Mesenchymal stem cell (in vitro differentiated cells and primary cell): ENCODE results near the gene ZBTB12.

Source experiments
- DNase-seq: peaks from one replicate; pipeline ENCODE4 v3.0.0-alpha.2; 2013
- H2AFZ ChIP-seq: one replicate; pipeline ENCODE4 v1.6.1; 2013; ENCODE audit warnings: low read depth, mild to moderate bottlenecking, control low read depth, inconsistent platforms, low read length, moderate library complexity
- H2AK5ac ChIP-seq: 2 replicates; pipeline ENCODE4 v1.6.1; 2013; ENCODE audit warnings: low read length, moderate library complexity, mild to moderate bottlenecking, inconsistent platforms; ENCODE audit not compliant: severe bottlenecking
- H2BK120ac ChIP-seq: one replicate; pipeline ENCODE4 v1.6.1; 2013; ENCODE audit warnings: low read depth, mild to moderate bottlenecking, inconsistent platforms, low read length, moderate library complexity
- H2BK12ac ChIP-seq, 2 experiments: one replicate each; pipeline ENCODE4 v1.6.1; 2013; ENCODE audit warnings: inconsistent platforms in 2 of 2, low read length in 2 of 2, mild to moderate bottlenecking in 2 of 2, moderate library complexity in 2 of 2, control low read depth in 1 of 2
- H2BK15ac ChIP-seq: one replicate; pipeline ENCODE4 v1.6.1; 2013; ENCODE audit warnings: mild to moderate bottlenecking, low read depth, inconsistent platforms; ENCODE audit not compliant: poor library complexity, severe bottlenecking
- H2BK5ac ChIP-seq: 2 replicates; pipeline ENCODE4 v1.6.1; 2013; ENCODE audit warnings: low read depth, mild to moderate bottlenecking, low read length, control low read depth, inconsistent platforms; ENCODE audit not compliant: poor library complexity, severe bottlenecking
- H3K14ac ChIP-seq, 2 experiments: one replicate each; pipeline ENCODE4 v1.6.1; 2013; ENCODE audit warnings: inconsistent platforms in 2 of 2, low read length in 2 of 2, control low read depth in 1 of 2, mild to moderate bottlenecking in 1 of 2, moderate library complexity in 1 of 2
- H3K18ac ChIP-seq, 2 experiments: one replicate each; pipeline ENCODE4 v1.6.1; 2013; ENCODE audit warnings: inconsistent platforms in 2 of 2, low read length in 2 of 2, control low read depth in 1 of 2, low read depth in 1 of 2, mild to moderate bottlenecking in 1 of 2
- H3K23ac ChIP-seq, 2 experiments: one replicate each; pipeline ENCODE4 v1.6.1; 2013; ENCODE audit warnings: inconsistent platforms in 2 of 2, low read length in 2 of 2, mild to moderate bottlenecking in 2 of 2, moderate library complexity in 2 of 2, control low read depth in 1 of 2
- H3K27ac ChIP-seq: 2 replicates; pipeline ENCODE4 v1.5.1; 2013; ENCODE audit warnings: mild to moderate bottlenecking, moderate library complexity, low read length, control low read depth, inconsistent platforms; ENCODE audit not compliant: poor library complexity, severe bottlenecking
- H3K27me3 ChIP-seq, 2 experiments: 2 replicates each; pipeline versions ENCODE4 v1.6.1 to v1.7.0; 2013; ENCODE audit warnings: low read length in 2 of 2, mild to moderate bottlenecking in 2 of 2, moderate library complexity in 2 of 2, control low read depth in 1 of 2, inconsistent platforms in 1 of 2; ENCODE audit not compliant: control insufficient read depth in 1 of 2, insufficient read depth in 1 of 2
- H3K36me3 ChIP-seq, 2 experiments: 2 replicates each; pipeline versions ENCODE4 v1.6.1 to v1.7.0; 2013; ENCODE audit warnings: low read length in 2 of 2, control low read depth in 1 of 2, inconsistent platforms in 1 of 2, low read depth in 1 of 2, mild to moderate bottlenecking in 1 of 2; ENCODE audit not compliant: insufficient read depth in 2 of 2, control insufficient read depth in 1 of 2
- H3K4ac ChIP-seq, 2 experiments: one replicate each; pipeline ENCODE4 v1.6.1; 2013; ENCODE audit warnings: inconsistent platforms in 2 of 2, low read length in 2 of 2, mild to moderate bottlenecking in 2 of 2, moderate library complexity in 2 of 2, control low read depth in 1 of 2, low read depth in 1 of 2
- H3K4me1 ChIP-seq: 2 replicates; pipeline ENCODE4 v1.6.1; 2013; ENCODE audit warnings: low read depth, low read length, control low read depth; ENCODE audit not compliant: control insufficient read depth, insufficient read depth
- H3K4me2 ChIP-seq: 2 replicates; pipeline ENCODE4 v1.6.1; 2013; ENCODE audit warnings: low read length, mild to moderate bottlenecking, inconsistent platforms; ENCODE audit not compliant: poor library complexity, severe bottlenecking
- H3K4me3 ChIP-seq, 2 experiments: 2 replicates each; pipeline versions ENCODE4 v1.5.1 to v1.7.0; 2013; ENCODE audit warnings: low read length in 2 of 2, mild to moderate bottlenecking in 2 of 2, control low read depth in 1 of 2, low read depth in 1 of 2; ENCODE audit not compliant: insufficient read depth in 1 of 2
- H3K79me1 ChIP-seq: replicated peaks from 2 replicates; pipeline ENCODE4 v1.6.1; 2013; ENCODE audit warnings: mild to moderate bottlenecking, control low read depth, low read length, inconsistent platforms; ENCODE audit not compliant: poor library complexity, severe bottlenecking
- H3K9ac ChIP-seq: 2 replicates; pipeline ENCODE4 v1.7.0; 2013; ENCODE audit warnings: mild to moderate bottlenecking, low read length, moderate library complexity
- H3K9me3 ChIP-seq: 2 replicates; pipeline ENCODE4 v1.7.0; 2013; ENCODE audit warnings: mild to moderate bottlenecking, low read length; ENCODE audit not compliant: control insufficient read depth
- H4K8ac ChIP-seq: one replicate; pipeline ENCODE4 v1.6.1; 2013; ENCODE audit warnings: inconsistent platforms, mild to moderate bottlenecking, low read length, moderate library complexity
- H4K91ac ChIP-seq: one replicate; pipeline ENCODE4 v1.6.1; 2013; ENCODE audit warnings: mild to moderate bottlenecking, low read length, inconsistent platforms
- WGBS: methylation state at CpG from one replicate; pipeline ENCODE4 v1.1.7; 2013; ENCODE audit warnings: mixed read lengths; 5-methylcytosine and 5-hydroxymethylcytosine counted together

Gene ZBTB12

DNA sequence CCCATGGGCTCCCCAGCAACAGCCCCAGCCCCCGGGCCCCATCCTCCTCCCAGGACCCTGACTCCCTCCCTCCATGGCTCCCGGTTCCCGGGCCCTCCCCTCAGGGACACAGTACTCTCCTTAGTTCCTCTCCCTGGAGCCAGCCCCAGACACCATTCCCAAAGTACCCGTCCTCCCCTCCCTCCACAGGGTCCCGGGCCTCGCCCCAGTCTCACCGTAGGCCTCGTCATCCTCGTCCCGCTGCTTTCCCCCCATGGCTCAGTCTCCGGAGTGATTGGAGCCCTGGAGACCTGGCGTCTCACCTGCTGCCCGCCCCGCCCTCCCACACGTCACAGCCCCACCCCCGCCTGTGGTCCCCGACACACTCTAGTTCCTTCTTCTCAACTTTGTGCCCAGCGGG is 23.2 kb downstream of the ZBTB12 start, which contains the start of gene SLC44A4:
TSS of gene SLC44A4 (minus strand) at position 272 of the 400 bp plus-strand sequence. CDS start at position 255, 17 bp downstream.
- peak within 1 kb of the TSS; percentile 30 for H4K8ac ChIP-seq
- peak within 1 kb of the TSS; percentile 8 for H2BK15ac ChIP-seq
- no peaks in the 10 kb centered on the region for H3K79me1 ChIP-seq
- peaks cover 42 to 45% of the 10 kb centered on the region in 2 experiments for H3K36me3 ChIP-seq
- no peak within 1 kb of the TSS for H2BK120ac ChIP-seq
- no peak for DNase-seq
- H3K14ac ChIP-seq = no peak within 1 kb of the TSS
- peak within 1 kb of the TSS; percentile 8 for H2AFZ ChIP-seq
- no peak within 1 kb of the TSS for H3K4me3 ChIP-seq
- 60% methylated on average over 18 of the region's 18 CpGs for WGBS
- no peak within 1 kb of the TSS for H3K4me2 ChIP-seq
- no peak within 1 kb of the TSS for H3K9ac ChIP-seq
- H3K4ac ChIP-seq = no peak within 1 kb of the TSS
- H3K9me3 ChIP-seq = no peaks in the 10 kb centered on the region
- H2BK5ac ChIP-seq = no peak within 1 kb of the TSS
- H3K27ac ChIP-seq = no peak within 1 kb of the TSS
- no peak within 1 kb of the TSS for H4K91ac ChIP-seq
- H3K27me3 ChIP-seq = no peaks in the 10 kb centered on the region
- no peak within 1 kb of the TSS for H3K23ac ChIP-seq
- H3K4me1 ChIP-seq = peaks cover 9% of the 10 kb centered on the region
- no peak within 1 kb of the TSS for H3K18ac ChIP-seq
- no peak within 1 kb of the TSS for H2AK5ac ChIP-seq
- H2BK12ac ChIP-seq = no peak within 1 kb of the TSS

DNA sequence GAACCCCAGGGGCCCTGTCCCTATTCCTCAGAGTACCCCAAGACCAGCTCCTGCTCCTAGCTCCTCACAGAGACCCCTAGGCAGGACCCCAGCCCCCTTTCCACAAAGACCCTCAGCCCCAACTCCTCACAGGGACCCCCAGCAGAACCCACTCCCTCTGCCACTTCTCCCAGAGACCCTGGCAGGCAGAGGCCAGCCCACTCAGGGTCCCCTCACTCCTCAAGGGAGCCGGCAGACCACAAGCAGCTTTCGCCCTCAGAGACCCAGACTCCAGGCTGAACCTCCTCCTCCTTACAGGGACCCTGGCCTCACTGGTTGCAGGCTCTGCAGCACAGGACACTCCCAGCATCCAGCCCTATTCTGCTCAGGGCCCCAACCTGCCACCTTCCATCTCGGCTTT is 23.7 kb downstream of the ZBTB12 start:
- no peak overlapping the region for H3K14ac ChIP-seq
- no peak overlapping the region for H3K4me3 ChIP-seq
- WGBS = 91% methylated on average over 3 of the region's 3 CpGs
- H4K91ac ChIP-seq = no peak overlapping the region
- H3K4me1 ChIP-seq = peaks cover 9% of the 10 kb centered on the region
- no peak overlapping the region for H3K9ac ChIP-seq
- H2BK120ac ChIP-seq = no peak overlapping the region
- H4K8ac ChIP-seq = no peak overlapping the region
- no peak overlapping the region for H3K4me2 ChIP-seq
- no peaks in the 10 kb centered on the region for H3K79me1 ChIP-seq
- peaks cover 36 to 40% of the 10 kb centered on the region in 2 experiments for H3K36me3 ChIP-seq
- no peak overlapping the region for H3K23ac ChIP-seq
- no peak overlapping the region for H3K27ac ChIP-seq
- no peaks in the 10 kb centered on the region for H3K27me3 ChIP-seq
- peak overlapping the region; percentile 8 for H2AFZ ChIP-seq
- no peak overlapping the region for H2BK12ac ChIP-seq
- no peak overlapping the region for H2AK5ac ChIP-seq
- H3K4ac ChIP-seq = no peak overlapping the region
- H2BK15ac ChIP-seq = no peak overlapping the region
- H2BK5ac ChIP-seq = no peak overlapping the region
- no peak for DNase-seq
- H3K18ac ChIP-seq = no peak overlapping the region
- H3K9me3 ChIP-seq = no peaks in the 10 kb centered on the region

DNA sequence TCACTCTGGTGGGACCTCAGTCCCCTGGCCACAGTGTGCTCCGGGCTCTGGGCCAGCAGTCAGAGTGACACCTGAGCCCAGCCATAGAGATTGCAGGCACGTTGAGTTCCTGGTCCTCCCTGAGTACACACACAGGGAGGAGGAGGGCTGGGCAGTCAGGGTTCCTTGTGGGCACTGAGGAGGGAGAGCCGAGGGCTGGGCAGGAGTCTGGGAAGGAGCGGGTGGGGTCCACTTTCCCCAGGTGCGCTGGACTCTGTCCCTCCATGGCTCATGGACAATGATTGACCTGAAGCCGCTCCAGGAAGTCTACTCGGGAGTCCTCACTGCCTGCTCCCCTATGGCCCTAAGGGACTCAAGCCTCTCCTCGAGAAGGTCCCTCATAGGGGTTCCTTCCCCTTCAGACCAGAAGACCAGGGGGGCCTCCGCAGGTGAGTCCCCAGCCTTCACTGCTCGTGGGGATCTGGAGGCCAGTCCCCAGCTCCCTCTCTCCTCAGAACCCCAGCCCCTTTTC is 24.2 kb downstream of the ZBTB12 start:
- H3K27ac ChIP-seq = no peak overlapping the region
- no peak overlapping the region for H3K9ac ChIP-seq
- H3K4ac ChIP-seq = no peak overlapping the region
- H3K4me2 ChIP-seq = no peak overlapping the region
- H3K14ac ChIP-seq = no peak overlapping the region
- H2BK5ac ChIP-seq = no peak overlapping the region
- H2BK15ac ChIP-seq = no peak overlapping the region
- H4K8ac ChIP-seq = no peak overlapping the region
- H3K18ac ChIP-seq = no peak overlapping the region
- H3K79me1 ChIP-seq = no peaks in the 10 kb centered on the region
- no peak overlapping the region for H2AK5ac ChIP-seq
- WGBS = 89% methylated on average over 10 of the region's 10 CpGs
- H2BK12ac ChIP-seq = no peak overlapping the region
- no peaks in the 10 kb centered on the region for H3K9me3 ChIP-seq
- peak overlapping the region in 1 of 2 experiments; percentile 86 for H3K23ac ChIP-seq
- no peak for DNase-seq
- H2AFZ ChIP-seq = no peak overlapping the region
- H3K4me3 ChIP-seq = no peak overlapping the region
- H2BK120ac ChIP-seq = no peak overlapping the region
- peaks cover 31 to 35% of the 10 kb centered on the region in 2 experiments for H3K36me3 ChIP-seq
- peaks cover 6% of the 10 kb centered on the region for H3K4me1 ChIP-seq
- no peak overlapping the region for H4K91ac ChIP-seq
- H3K27me3 ChIP-seq = no peaks in the 10 kb centered on the region

DNA sequence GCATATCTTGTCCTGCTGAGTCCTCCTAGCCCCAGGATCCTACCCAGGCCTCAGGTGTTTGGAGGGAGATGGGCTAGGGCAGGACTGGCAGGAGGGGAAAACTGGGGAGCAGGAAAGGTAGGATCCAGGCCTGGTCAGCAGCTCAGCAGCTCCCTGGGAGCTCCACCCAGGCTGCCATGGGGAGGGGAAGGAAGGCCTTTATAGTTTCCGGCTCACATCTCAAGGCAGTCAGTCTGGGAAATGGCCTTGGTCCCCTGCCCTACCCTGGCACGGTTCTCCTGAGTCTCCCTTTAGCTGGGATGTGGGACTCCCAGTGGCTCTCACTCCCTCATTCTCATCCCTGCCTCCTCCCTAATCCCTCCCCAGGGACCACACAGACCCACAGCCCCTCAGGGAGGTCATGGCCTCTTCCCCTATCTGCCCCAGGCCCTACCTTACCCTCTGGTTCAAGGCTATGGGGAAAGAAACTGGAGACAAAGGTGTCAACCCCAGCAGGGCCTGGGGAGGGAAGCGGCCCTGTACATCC is 24.7 kb downstream of the ZBTB12 start:
- H3K79me1 ChIP-seq = no peaks in the 10 kb centered on the region
- no peak for DNase-seq
- peaks cover under 1% of the 10 kb centered on the region for H3K4me1 ChIP-seq
- no peaks in the 10 kb centered on the region for H3K27me3 ChIP-seq
- no peak overlapping the region for H4K8ac ChIP-seq
- peak overlapping the region in 1 of 2 experiments; percentile 86 for H3K23ac ChIP-seq
- H2BK12ac ChIP-seq = no peak overlapping the region
- H2AFZ ChIP-seq = no peak overlapping the region
- no peak overlapping the region for H3K4me3 ChIP-seq
- H3K9me3 ChIP-seq = no peaks in the 10 kb centered on the region
- no peak overlapping the region for H3K27ac ChIP-seq
- H2BK120ac ChIP-seq = no peak overlapping the region
- peaks cover 26 to 30% of the 10 kb centered on the region in 2 experiments for H3K36me3 ChIP-seq
- H3K4ac ChIP-seq = no peak overlapping the region
- H2BK5ac ChIP-seq = no peak overlapping the region
- no peak overlapping the region for H4K91ac ChIP-seq
- no peak overlapping the region for H3K18ac ChIP-seq
- no peak overlapping the region for H3K9ac ChIP-seq
- H2BK15ac ChIP-seq = no peak overlapping the region
- H3K14ac ChIP-seq = no peak overlapping the region
- no peak overlapping the region for H2AK5ac ChIP-seq
- no peak overlapping the region for H3K4me2 ChIP-seq
- 91% methylated on average over 3 of the region's 3 CpGs for WGBS
